Body of pancreas (tissue), 4 donors: ENCODE measurements around the gene JOSD2. TPM values are rescaled to one million over a fixed set of nuclear protein-coding genes. Genes with fewer than 3 reads are reported as not detected.

Experiments used
- ATAC-seq: fragments of 150-250 bp; one replicate; pipeline ENCODE4 v1.9.1; 2016
- DNase-seq, 4 donors: peaks; one replicate each; pipeline ENCODE4 v3.0.0-alpha.2; 2019
- H3K27ac ChIP-seq, 4 donors: fragments of 200-600 bp; sonication (generic); 1 replicate in 3 of 4; 2 replicates in 1 of 4; pipeline versions ENCODE4 v1.5.1 to v1.6.1; 2016 to 2019; ENCODE audit warnings: mild to moderate bottlenecking in 1 of 4, mixed read lengths in 1 of 4, moderate library complexity in 1 of 4
- H3K27me3 ChIP-seq, 2 donors: fragments of 200-600 bp; sonication (generic); one replicate each; pipeline ENCODE4 v1.6.0; 2016; ENCODE audit warnings: mild to moderate bottlenecking in 1 of 2
- H3K36me3 ChIP-seq, 2 donors: fragments of 200-600 bp; sonication (generic); replicated peaks in 1 of 2; 2 replicates each; pipeline ENCODE4 v1.5.1; 2016; ENCODE audit warnings: low read depth in 2 of 2; ENCODE audit not compliant: insufficient read depth in 1 of 2
- H3K4me1 ChIP-seq: fragments of 200-600 bp; sonication (generic); one replicate; pipeline ENCODE4 v1.6.0; 2016
- H3K4me3 ChIP-seq, 2 donors: fragments of 200-600 bp; sonication (generic); 1 replicate in 1 of 2; 2 replicates in 1 of 2; pipeline ENCODE4 v1.5.1; 2016 to 2019
- H3K9me3 ChIP-seq, 3 donors: fragments of 200-600 bp; sonication (generic); 1 replicate in 2 of 3; 2 replicates in 1 of 3; pipeline ENCODE4 v1.5.1; 2016
- POLR2A ChIP-seq, 3 donors: fragments of 450-650 bp; IDR thresholded peaks; one replicate each; pipeline ENCODE4 v1.6.1; 2016; ENCODE audit warnings: antibody characterized with exemption in 3 of 3, mild to moderate bottlenecking in 2 of 3
- WGBS, 2 donors: methylation state at CpG; one replicate each; pipeline ENCODE4 v1.1.5; 2017; 5-methylcytosine and 5-hydroxymethylcytosine counted together
- intact Hi-C: fragments of 100-400 bp; cut with DNase I; formaldehyde crosslinking; loops from one replicate; pipeline ENCODE4 v1.15.1; 2023
- total RNA-seq, 2 donors: library from RNA; depleted of rRNA; stranded (reverse); fragments of >200 nt; gene quantifications; one replicate each; pipeline ENCODE4 v1.1.0, GENCODE V29; 2016
- TF ChIP-seq, protein P1 (sequence below), 7 experiments: fragments of 450-650 bp in 4 of 7; fragments of 200-600 bp in 3 of 7; sonication (generic) in 3 of 7; IDR thresholded peaks; one replicate each; pipeline ENCODE4 v1.5.1; 2016 to 2019; ENCODE audit warnings: antibody characterized with exemption in 7 of 7

JOSD2 gene
- total RNA-seq, 2 donors from 2014 or later, result 5.6 to 7.5 TPM

DNA sequence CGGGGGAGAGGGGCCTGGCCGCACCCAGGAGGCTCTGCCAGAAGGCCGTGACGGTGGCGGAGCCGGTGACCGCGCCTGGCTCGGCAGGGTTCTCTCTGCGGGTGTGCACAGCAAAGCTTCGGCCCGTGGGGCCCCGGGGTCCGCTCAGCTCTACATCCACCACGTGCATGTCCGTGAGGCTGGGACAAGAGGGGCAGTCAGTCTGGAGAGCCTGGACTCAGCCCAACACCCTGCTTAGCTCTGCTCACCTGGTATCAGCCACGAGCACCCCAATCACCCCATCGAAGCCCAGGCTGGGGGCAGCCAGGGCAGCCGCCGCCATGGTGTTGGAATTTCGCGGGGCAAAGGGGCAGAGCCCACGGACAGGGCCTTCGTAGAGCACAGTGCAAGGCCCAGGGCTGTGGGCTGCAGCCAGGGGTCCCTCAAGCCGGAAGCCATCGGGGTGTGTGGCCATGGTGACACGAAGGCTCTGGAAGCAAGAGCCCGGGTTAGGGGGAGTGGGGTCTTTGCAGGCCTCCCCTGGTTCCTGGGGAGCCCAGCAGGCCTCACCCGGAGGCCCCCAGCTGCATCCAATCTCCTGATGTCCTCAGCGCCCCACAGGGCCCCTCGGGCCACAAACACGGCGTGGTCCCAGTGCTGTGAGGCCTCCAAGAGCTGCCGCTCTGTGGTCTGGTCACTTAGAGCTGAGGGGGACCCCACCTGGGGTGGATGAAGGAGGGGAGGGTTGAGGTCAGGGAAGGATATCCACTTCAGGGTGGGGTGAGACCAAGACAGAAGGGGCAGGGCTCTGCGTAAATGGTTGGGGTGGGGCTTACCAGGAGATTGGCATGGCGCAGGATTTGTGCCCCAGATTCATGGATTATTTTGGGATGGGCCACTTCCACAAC is 1.4 kb upstream of the JOSD2 start:
- Histone ChIP-seq H3K4me3 (no peak overlapping the region), H3K27me3 (no peaks in the 10 kb centered on the region), H3K4me1 (peaks cover 9% of the 10 kb centered on the region), H3K36me3 (no peaks in the 10 kb centered on the region), H3K9me3 (no peaks in the 10 kb centered on the region), H3K27ac (no peak overlapping the region)
- DNase-seq (peak in 1 of 4 donors; percentile 31), ATAC-seq (no peak)
- intact Hi-C loops, result loop anchor here (10.0 kb wide), 1 partner anchor 602 kb away; no protein-coding TSS in a partner anchor
- TF ChIP-seq, protein P1, sequence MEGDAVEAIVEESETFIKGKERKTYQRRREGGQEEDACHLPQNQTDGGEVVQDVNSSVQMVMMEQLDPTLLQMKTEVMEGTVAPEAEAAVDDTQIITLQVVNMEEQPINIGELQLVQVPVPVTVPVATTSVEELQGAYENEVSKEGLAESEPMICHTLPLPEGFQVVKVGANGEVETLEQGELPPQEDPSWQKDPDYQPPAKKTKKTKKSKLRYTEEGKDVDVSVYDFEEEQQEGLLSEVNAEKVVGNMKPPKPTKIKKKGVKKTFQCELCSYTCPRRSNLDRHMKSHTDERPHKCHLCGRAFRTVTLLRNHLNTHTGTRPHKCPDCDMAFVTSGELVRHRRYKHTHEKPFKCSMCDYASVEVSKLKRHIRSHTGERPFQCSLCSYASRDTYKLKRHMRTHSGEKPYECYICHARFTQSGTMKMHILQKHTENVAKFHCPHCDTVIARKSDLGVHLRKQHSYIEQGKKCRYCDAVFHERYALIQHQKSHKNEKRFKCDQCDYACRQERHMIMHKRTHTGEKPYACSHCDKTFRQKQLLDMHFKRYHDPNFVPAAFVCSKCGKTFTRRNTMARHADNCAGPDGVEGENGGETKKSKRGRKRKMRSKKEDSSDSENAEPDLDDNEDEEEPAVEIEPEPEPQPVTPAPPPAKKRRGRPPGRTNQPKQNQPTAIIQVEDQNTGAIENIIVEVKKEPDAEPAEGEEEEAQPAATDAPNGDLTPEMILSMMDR (IDR thresholded peaks at IDR 0.05), result no peak
- TF ChIP-seq POLR2A (IDR thresholded peaks at IDR 0.05), result no peak
- WGBS, 2 donors, result 85 to 90% methylated on average over 8 to 35 of the region's 36 CpGs

DNA sequence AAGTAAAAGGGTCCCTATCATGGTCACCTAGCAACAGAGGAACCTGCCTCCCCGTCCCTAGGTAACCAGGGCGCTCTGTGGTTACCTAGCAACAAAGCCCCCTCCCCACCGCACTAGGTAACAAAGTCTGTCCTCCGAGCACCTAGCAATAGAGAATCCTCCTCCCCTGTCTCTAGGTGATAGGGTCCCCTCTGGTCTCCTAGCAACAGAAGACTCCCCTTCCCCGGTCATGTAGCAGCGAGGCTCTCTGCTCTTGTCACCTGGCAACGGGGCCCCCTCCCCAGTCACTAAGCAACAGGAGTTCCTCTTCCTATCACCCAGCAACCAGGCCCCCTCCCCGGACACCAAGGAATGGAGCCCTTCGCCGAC is 307 bp downstream of the JOSD2 start:
- ATAC-seq, result no peak
- WGBS, 2 donors, result 4 to 13% methylated on average over 3 to 10 of the region's 10 CpGs
- Histone ChIP-seq H3K27ac (peak overlapping the region in 3 of 4 donors; percentile 34 to 56 (median 53)), H3K9me3 (no peaks in the 10 kb centered on the region), H3K27me3 (no peaks in the 10 kb centered on the region), H3K4me3 (peak overlapping the region; percentile 41 to 87), H3K4me1 (peaks cover 9% of the 10 kb centered on the region), H3K36me3 (no peaks in the 10 kb centered on the region)
- no peak for DNase-seq
- intact Hi-C loops, result loop anchor here (10.0 kb wide), 1 partner anchor 604 kb away; no protein-coding TSS in a partner anchor
- no peak for TF ChIP-seq POLR2A (IDR thresholded peaks at IDR 0.05)
- TF ChIP-seq, protein P1 (IDR thresholded peaks at IDR 0.05), result no peak

DNA sequence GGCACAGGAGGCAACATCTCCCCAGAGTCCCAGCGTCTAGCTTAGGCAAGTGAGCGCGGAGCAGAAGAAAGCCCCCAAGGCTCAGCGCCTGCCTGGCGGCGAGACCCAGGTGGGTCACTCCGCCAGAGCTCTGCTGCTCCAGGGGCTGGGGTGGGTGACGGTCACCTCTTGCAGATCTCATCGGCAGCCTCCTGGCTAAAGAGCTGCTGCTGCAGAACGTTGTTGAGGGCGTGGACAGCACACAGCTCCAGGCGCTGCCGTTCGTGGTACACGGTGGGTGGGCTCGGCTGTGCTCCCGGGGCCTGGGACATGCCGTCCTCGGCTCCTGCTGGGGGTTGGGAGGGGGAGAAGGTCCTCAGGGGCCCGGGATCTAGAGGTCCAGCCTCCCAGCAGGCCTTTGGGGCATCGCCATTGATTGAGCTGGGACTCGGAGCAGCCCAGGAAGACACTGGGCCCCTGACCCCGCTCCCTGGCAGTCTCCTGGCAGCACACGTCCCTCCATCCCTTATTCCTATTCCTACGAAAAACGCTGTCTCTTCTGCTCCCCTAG is 795 bp downstream of the JOSD2 start:
- peak in 1 of 4 donors; percentile 30 for DNase-seq
- H3K27me3 ChIP-seq, result no peaks in the 10 kb centered on the region
- WGBS, 2 donors, result 38 to 57% methylated on average over 5 to 26 of the region's 26 CpGs
- TF ChIP-seq, protein P1 (IDR thresholded peaks at IDR 0.05), result no peak
- no peak for TF ChIP-seq POLR2A (IDR thresholded peaks at IDR 0.05)
- H3K9me3 ChIP-seq, result no peaks in the 10 kb centered on the region
- no peak for ATAC-seq
- peak overlapping the region in 1 of 4 donors; percentile 53 for H3K27ac ChIP-seq
- no peaks in the 10 kb centered on the region for H3K36me3 ChIP-seq
- H3K4me1 ChIP-seq, result peaks cover 9% of the 10 kb centered on the region
- H3K4me3 ChIP-seq, result no peak overlapping the region
- intact Hi-C loops, result loop anchor here (10.0 kb wide), 1 partner anchor 605 kb away; no protein-coding TSS in a partner anchor

DNA sequence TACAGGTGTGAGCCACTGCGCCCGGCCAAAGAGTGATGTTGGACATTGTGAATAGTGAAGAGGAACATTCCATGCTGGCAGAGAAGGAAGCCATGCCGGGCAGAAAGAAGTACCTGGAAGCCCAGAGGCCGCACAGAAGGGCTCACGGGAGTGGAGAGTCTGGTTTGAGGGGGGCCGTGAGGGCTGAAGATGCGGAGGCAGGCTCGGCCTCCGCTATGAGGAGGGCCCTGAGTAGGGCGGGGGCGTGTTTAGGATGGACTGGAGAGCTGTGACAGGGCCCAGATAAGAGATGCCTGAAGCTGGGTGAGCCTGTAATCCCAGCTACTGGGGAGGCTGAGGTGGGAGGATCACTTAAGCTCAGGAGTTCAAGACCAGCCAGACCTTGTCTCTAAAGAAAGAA is 1.6 kb downstream of the JOSD2 start:
- intact Hi-C loops, result no loop called here
- H3K27ac ChIP-seq, result no peak overlapping the region
- peaks cover 9% of the 10 kb centered on the region for H3K4me1 ChIP-seq
- no peaks in the 10 kb centered on the region for H3K36me3 ChIP-seq
- H3K9me3 ChIP-seq, result no peaks in the 10 kb centered on the region
- no peak overlapping the region for H3K4me3 ChIP-seq
- DNase-seq, result no peak
- ATAC-seq, result no peak
- TF ChIP-seq POLR2A (IDR thresholded peaks at IDR 0.05), result no peak
- TF ChIP-seq, protein P1 (IDR thresholded peaks at IDR 0.05), result no peak
- H3K27me3 ChIP-seq, result no peaks in the 10 kb centered on the region
- 83 to 88% methylated on average over 11 of the region's 11 CpGs for WGBS, 2 donors
